GM12865 (cell line): ENCODE measurements around the gene ALDH3B2.

Experiments used
- DNase-seq: peaks from one replicate; pipeline ENCODE4 v3.0.0; 2010; ENCODE audit warnings: low read depth
- H3K4me3 ChIP-seq: 2 replicates; pipeline ENCODE4 v1.5.1; 2011; ENCODE audit warnings: mild to moderate bottlenecking, low read depth, low read length, control low read depth
- TF ChIP-seq, protein P1 (sequence below): IDR thresholded peaks from 2 replicates; pipeline ENCODE4 v1.5.1; 2011; ENCODE audit warnings: low read length, control low read depth, low read depth, inconsistent platforms; ENCODE audit not compliant: insufficient read depth; ENCODE audit errors: missing control alignments

The ALDH3B2 gene

DNA sequence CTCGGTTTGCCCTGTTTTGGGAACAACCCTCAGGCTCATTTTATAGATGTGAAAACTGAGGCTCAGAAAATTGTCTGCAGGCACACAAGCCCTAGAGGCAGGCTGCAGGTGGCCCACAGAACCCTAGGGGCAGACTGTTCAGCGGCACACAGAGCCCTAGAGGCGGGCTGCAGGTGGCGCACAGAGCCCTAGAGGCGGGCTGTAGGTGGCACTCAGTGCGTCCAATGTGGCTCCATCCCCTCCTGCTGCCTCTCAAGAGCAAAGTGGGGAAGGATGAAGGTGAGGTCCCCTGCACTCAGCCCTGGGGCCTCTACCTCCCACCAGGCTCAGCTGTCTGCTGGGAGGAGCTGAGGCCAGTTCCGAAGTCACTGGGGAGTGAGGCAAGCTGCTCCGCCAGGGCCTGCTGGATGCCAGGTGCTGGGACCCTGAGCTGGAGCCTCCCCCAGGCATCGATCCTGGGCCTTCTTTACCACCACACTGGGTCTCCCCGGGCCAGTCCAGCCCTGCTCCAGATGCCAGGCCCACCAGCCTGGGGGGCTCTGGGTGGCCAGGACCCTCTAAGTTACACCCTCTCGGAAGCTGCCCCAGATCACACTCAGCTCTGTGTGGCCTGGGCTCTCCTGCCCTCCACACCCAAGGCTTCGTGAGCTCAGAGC, 26.2 kb downstream of the ALDH3B2 start:
- DNase-seq, result peak; percentile 87
- no peak overlapping the region for H3K4me3 ChIP-seq
- TF ChIP-seq, protein P1, sequence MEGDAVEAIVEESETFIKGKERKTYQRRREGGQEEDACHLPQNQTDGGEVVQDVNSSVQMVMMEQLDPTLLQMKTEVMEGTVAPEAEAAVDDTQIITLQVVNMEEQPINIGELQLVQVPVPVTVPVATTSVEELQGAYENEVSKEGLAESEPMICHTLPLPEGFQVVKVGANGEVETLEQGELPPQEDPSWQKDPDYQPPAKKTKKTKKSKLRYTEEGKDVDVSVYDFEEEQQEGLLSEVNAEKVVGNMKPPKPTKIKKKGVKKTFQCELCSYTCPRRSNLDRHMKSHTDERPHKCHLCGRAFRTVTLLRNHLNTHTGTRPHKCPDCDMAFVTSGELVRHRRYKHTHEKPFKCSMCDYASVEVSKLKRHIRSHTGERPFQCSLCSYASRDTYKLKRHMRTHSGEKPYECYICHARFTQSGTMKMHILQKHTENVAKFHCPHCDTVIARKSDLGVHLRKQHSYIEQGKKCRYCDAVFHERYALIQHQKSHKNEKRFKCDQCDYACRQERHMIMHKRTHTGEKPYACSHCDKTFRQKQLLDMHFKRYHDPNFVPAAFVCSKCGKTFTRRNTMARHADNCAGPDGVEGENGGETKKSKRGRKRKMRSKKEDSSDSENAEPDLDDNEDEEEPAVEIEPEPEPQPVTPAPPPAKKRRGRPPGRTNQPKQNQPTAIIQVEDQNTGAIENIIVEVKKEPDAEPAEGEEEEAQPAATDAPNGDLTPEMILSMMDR, result peak; percentile 74

DNA sequence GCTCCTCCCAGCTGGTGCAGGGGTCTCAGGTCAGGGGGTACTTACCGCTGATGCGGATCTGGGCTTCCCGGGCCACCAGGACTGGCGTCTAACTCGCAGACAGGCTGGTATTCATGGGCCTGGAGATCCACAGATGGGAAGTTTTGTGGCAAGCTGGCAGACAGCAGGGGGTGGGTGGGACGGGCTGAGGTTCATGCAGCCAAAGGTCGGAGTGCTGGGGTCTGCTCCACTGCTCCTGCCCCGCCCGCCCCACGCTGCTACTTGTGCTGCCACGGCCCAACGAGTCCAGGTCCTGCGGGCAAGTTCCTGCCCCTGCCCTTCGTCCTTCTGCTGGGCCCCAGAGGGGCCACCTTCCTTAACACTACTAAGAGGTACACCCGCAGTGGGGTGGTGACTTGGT, 27.0 kb downstream of the ALDH3B2 start:
- no peak for DNase-seq
- TF ChIP-seq, protein P1, result no peak
- H3K4me3 ChIP-seq, result no peak overlapping the region

DNA sequence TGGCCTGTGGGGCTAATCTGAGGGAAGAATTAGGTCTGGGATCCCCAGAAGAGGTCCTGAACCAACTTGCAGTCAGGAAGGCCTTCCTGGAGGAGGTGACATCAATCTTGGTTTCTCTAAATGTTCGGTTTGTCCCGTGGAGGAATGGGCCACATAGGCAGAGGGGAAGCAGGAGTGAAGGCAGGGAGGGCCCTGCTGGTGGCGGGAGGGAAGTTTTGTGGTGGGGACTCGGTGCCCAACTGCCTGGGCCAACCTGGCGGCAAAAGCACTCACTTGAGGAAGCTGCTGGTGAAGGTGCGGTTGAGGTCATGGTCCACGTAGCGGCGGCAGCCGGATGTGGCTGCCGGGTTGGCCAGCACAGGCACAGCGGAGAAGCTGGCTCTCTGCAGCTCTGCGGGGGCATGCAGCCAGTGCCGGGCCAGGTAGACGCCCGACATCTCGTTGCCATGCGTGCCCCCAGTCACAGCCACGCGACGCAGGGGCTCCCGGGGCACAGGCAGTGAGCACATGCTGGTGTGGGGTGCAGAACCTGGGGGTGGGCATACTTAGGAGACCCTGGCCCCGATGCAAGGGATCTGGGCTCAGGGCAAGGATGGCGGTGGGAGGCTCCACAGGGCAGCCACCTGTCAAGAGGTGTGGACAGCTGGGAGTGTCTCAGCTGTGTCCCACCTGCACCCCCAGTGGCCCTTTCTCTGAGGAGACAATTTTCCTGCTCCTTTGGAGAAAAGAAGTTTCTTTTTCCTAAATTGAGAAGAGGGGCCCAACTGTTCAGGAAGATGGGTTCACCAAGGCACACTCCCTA, 27.7 kb downstream of the ALDH3B2 start:
- H3K4me3 ChIP-seq, result 0 out of 2 replicates have a peak overlapping the region, but pooled peaks have one; percentile 10
- peak; percentile 86 for DNase-seq
- TF ChIP-seq, protein P1, result no peak

DNA sequence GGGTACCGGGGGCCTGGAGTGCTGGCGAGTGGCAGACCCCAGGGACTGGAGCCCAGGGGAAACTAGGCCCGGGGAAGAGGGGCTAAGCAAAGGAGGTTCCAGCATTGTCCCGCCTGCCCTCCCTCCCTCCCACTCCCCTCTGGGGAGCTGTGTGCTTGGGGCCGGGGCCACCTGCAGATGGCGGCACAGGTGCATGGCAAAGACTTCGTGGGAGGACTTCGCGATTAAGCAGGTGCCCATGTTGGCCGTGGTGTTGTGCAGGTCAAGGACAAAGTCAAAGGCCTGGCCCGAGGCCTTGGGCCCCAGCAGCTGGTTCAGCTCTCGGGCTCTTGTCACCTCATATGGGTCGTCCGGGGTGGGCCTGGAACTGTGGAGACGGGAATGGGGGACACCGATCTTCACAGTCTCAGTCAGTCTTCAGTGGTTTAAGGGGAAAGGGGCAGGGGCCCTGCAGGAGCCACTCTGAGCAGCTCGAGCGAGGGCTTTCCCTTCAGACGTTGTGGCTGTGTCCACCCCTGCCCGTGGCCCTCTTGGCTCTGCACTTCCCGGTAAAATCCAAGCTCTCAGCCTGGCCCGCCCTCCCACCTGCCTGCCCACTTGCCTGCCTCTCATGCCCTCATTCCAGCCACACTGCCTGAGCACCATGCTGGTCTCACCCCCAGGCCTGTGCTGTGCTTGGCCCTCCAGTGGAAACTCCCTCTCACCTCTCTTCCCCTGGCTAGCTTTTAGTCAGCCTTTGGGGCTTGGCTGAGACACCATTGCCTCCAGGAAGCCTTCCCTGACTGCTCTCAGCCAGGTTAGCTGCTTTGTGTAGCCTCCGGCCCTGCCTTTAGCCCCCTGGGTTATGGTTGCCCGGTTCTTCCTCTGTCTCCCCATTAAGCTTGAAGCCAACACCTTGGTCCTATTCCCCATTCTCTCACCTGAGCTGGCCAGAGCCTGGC, 28.6 kb downstream of the ALDH3B2 start:
- DNase-seq, result peak; percentile 44
- TF ChIP-seq, protein P1, result peak; percentile 22
- H3K4me3 ChIP-seq, result no peak overlapping the region

DNA sequence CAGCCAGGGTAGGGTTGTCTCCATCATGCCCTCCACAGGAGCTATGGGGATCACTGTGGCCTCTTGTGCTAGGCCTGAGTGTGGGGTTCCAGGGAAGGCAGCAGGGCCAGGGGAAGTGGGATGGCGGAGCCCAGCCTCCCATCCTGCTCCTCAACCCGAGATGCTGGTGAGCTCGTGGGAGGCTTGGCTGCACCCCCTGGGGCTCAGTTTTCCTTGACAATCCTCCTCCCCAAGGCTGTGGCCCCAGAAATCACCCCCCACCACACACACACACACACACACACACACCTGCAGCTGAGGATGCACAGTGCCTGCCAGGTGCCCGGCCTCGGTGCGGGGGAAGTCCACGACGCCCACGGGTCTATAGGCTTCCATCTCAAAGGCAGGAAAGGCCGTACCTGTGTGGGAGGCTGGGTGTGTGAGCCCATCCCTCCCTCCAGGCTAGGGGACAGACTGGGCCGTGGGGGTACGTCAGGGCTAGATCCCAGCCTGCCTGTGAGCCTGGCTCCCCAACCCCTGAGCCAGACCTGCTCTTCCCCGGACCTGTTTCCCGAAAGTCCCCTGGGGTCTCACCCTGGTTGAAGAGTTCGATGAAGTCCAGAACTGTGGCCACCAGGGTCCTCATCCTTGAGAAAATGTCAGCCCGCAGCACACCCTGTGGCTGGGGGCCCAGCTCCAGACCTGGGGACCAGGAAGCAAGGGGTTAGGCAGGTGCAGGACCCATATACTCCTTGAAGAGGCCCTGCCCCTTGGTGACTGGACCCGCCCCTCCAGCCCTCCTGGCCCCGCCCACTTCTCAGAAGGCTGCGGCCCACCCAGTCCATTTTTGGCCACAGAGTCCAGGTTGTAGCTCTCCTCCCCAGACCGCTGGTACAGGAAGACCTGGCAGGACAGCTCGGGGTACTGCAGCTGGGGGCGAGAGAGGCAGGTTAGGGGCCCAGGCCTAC, 29.7 kb downstream of the ALDH3B2 start:
- TF ChIP-seq, protein P1, result no peak
- no peak overlapping the region for H3K4me3 ChIP-seq
- DNase-seq, result no peak

DNA sequence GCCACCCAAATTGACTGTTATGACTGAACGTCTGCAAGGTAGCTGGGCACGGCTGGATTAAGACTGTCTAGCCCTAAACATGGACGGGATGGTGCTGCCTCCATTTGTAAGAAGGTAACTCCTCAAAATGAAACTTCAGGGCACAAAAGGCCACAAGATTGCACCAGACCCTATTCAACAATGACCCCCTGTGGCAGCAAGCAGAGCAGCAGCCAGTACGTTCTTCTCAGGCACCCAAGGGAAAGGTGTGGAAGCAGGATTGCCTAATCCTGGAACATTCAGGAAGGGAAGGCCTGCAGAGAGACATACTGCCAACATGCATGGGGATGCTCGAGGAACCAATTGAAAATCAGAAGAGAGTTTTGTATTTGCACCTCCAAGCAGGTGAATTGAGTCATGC, 30.4 kb downstream of the ALDH3B2 start:
- H3K4me3 ChIP-seq, result no peak overlapping the region
- DNase-seq, result no peak
- TF ChIP-seq, protein P1, result peak; percentile 38
